ENCODE data around the gene PEX11G.
"Not testable (repeated sequence)": the region's sequence is repeated elsewhere in the genome, so short reads cannot be mapped to it uniquely, and the experiment has no call there.

Gene PEX11G

DNA sequence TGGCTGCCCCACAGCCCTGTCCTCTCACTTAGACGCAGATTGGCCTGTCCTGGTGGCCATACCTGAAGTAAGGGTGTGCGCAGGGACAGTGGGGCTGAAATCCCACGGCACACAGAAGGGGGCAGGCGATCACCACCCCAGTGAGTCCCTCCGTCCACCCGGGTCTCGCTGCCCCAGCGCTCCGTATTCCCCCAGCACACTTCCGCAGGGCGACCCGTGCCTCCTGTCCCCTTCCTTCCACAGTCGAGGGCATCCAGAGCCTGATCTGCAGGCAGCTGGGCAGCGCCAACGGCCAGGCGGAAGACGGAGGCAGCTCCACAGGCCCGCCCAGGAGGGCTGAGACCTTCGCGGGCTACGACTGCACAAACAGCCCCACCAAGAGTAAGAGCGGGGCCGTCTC, 25.3 kb downstream of the PEX11G start:
- no peak for DNase-seq (ENCODE audit: low read depth)

DNA sequence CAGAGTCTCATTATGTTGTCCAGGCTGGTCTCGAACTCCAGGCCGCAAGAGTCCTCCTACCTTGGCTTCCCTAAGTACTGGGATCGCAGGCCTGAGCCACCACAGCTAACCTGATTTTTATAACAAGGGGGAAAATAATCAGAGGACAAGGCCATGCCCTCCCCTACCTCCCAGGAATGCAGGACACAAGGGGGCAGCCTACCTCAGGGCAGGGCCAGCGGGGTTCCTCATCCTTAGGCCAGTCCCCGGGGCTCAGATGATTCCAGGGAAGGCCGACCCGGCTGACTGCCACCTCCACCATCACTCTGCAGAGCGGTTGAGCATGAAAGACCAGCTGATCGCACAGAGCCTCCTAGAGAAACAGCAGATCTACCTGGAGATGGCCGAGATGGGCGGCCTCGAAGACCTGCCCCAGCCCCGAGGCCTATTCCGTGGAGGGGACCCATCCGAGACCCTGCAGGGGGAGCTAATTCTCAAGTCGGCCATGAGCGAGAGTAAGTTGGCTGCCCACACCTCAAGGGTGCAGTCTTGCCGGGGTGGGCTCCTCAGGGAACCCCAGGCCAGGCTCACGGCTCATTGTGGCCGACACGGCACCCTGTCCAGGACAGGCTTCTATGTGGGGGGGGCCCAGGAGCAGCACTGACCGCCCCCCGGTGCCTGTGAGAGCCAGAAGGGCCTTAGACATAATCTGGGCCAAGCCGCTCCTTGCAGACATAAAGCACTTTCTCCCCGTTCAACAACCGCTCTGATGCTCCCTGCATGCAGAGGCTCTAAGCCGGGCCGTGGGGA, 26.8 kb downstream of the PEX11G start:
- no peak for DNase-seq (ENCODE audit: low read depth)

DNA sequence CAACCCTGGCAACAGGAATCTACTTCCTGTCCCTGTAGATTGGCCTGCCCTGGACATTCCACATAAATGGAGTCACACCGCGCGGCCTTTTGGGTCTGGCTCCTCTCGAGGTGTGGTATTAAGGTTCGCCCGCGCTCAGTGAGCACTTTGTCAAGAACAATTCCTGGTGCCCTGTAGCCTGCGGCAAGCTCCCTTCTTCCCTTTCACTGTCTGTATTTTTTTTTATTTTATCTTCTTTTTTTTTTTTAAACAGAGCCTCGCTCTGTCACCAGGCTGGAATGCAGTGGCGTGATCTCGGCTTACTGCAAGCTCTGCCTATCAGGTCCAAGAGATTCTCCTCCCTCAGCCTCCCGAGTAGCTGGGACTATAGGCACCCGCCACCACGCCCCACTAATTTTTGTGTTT, 28.3 kb downstream of the PEX11G start:
- DNase-seq (ENCODE audit: low read depth), result no peak

DNA sequence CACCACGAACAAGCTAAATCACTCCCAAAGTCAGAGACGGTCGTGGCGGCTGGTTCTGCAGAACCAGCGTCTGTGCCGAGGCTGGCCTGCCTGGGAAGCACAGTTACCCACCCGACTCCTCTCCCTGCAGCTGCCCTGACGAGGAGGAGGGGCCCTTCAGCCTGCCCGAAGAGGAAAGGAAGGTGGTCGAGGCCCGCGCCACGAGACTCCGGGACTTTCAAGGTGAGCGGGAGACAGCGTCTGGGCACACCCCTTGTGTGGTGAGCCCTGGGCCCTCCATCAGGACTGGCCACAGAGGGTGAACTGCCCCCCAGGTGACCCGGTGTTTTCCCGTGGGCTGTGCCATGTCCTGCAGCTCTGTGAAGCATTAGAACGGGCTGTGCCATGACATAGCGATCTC, 29.1 kb downstream of the PEX11G start:
- no peak for DNase-seq (ENCODE audit: low read depth)

DNA sequence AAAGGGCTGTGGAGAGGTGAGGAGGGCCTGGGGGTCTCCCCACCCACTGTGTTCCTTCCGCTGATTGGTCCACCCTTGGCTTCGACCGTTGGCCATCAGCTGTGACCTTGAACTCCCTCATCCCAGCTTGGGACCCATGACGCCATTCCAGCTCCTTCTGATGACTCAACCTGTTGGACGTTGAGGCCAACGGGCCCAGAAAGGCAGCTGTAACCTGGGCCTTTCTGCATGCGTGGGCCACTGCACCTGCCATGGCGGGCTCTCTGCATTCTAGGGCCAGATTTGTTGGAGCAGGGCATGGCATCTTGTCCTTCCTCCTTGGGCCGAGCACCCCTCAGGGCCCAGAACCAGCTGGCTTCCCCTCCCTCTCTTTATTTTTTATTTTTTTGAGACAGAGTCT, 30.2 kb downstream of the PEX11G start:
- DNase-seq (ENCODE audit: low read depth), result no peak

DNA sequence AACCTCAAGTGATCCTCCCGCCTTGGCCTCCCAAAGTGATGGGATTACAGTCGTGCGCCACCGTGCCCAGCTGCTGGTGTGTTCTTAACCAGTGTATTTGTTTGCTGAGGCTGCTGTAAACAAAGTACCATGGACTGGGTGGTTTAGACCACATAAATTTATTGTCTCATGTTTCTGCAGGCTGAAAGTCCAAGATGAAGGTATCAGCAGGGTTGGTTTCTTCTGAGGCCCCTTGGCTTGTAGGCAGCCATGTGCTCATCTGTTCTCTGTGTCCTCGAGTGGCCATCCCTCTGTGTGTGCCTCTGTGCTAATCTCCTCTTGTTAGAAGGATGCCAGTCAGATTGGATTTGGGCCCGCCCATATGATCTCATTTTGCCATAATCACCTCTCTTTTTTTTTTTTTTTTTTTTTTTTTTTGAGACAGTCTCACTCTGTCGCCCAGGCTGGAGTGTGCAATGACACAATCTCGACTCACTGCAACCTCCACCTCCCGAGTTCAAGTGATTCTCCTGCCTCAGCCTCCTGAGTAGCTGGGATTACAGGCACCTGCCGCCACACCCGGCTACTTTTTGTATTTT, 31.8 kb downstream of the PEX11G start:
- DNase-seq (ENCODE audit: low read depth), result no peak

DNA sequence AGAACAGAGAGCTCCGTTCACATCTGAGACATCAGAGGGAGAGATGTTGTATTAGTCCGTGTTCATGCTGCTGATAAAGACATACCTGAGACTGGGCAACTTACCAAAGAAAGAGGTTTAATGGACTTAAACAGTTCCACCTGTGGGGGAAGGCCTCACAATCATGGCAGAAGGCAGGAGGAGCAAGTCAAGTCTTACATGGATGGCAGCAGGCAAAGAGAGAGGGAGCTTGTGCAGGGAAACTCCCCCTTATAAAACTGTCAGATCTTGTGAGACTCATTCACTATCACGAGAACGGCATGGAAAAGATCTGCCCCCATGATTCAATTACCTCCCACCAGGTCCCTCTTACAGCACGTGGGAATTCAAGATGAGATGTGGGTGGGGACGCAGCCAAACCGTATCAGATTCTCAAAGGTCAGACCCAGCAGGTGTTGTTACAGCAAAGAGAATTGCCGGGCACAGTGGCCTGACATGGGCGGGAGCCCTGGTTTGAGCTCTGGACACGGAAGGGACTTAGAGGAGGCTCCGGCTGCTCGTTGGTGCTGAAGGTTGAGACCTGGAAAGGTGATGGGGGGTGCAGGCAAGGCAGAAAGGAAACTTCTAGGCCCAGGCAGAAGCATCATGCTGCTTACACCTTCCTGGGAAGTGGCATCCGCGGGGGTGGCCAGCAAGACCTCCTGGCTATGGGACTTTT, 33.1 kb downstream of the PEX11G start:
- no peak for DNase-seq (ENCODE audit: low read depth)

DNA sequence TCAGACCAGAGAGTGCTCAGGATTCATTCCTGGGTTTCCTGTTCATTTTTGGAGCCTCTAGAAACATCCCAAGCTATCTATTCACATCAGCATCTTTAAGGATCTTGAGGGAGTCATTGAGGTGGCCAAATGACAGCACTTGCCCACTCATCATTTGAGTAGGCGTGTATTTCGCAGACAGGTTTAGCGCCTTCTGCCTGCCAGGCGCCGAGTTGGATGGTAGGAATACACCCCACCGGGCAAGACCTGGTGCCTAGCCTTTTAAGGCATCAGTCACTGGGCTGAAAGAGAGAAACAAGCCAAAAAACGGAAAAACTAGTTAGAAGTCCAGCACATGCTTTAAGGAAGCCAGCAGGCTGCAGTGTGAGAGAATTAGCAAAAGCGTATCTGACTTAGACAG, 33.8 kb downstream of the PEX11G start:
- DNase-seq (ENCODE audit: low read depth), result no peak

DNA sequence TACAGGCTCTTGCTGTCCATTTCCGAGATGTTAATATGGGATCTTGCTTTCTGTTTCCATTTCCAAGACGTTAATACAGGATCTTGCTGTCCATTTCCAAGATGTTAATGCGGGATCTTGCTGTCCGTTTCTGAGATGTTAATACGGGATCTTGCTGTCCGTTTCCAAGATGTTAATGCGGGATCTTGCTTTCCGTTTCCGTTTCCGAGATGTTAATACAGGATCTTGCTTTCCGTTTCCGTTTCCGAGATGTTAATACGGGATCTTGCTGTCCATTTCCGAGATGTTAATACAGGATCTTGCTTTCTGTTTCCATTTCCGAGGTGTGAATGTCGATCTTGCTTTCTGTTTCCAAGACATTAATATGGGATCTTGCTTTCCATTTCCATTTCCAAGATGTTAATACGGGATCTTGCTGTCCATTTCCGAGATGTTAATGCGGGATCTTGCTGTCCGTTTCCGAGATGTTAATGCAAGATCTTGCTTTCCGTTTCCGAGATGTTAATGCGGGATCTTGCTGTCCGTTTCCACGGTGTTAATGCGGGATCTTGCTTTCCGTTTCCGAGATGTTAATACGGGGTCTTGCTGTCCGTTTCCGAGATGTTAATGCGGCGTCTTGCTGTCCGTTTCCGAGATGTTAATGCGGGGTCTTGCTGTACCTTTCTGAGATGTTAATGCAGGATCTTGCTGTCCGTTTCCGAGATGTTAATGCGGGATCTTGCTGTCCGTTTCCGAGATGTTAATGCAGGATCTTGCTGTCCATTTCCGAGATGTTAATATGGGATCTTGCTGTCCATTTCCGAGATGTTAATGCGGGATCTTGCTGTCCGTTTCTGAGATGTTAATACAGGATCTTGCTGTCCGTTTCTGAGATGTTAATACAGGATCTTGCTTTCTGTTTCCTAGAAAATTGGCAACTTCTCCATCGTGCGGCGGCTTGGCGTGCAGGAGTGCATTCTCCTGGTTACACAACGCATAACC, 38.3 kb downstream of the PEX11G start:
- no peak for DNase-seq (ENCODE audit: low read depth)

DNA sequence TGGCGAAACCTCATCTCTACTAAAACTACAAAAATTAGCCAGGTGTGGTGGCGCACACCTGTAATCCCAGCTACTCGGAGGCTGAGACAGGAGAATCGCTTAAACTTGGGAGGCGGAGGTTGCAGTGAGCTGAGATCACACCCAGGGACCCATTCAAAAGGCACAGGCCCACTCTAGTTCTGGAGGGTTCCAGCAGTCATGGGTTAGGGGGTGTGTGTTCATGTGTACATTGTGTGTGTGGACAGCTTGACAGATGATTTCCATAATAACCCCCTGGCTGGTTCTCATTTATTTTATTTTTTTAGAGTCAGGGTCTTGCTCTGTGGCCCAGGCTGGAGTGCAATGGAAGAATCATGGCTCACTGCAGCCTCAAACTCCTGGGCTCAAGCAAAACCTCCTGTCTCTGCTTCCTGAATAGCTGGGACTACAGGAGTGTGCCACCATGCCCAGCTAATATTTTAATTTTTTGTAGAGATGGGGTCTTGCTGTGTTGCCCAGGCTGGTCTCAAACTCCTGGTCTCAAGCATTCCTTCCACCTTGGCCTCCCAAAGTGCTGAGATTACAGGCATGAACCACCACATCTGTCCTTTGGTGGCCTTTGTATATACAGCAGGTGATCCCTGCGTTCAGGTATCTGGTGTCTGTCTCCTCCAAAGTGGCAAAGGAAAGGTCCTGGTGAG, 39.3 kb downstream of the PEX11G start:
- not testable (repeated sequence) for DNase-seq (ENCODE audit: low read depth)

DNA sequence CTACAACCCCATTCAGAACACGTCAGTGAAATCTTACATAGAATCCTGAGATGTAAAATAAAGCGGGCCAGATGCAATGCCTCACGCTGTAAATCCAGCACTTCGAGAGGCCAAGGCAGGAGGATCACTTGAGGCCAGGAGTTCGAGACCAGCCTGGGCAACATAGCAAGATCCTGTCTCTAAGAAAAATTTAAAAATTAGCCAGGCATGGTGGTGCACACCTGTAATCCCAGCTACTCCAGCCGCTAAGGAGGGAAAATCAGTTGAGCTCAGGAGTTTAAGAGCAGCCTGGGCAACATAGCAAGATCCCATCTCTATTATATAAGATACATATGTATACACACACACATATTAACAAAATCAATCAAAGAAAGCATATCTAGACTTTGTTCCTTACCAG, 41.2 kb downstream of the PEX11G start:
- no peak for DNase-seq (ENCODE audit: low read depth)

DNA sequence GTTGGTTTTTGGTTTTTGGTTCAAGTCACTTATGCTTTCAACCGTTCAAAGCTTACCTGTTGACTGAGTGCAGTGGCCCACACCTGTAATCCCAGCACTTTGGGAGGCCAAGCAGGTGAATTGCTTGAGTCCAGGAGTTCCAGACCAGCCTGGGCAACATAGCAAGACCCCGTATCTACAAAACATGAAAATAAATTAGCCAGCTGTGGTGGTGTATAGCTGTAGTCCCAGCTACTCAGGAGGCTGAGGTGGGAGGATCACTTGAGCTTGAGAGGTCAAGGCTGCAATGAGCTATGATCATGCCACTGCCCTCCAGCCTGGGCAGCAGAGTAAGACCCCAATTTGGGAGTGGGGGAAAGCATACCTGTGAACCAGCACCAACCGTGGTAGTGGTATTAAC, 43.7 kb downstream of the PEX11G start:
- no peak for DNase-seq (ENCODE audit: low read depth)

DNA sequence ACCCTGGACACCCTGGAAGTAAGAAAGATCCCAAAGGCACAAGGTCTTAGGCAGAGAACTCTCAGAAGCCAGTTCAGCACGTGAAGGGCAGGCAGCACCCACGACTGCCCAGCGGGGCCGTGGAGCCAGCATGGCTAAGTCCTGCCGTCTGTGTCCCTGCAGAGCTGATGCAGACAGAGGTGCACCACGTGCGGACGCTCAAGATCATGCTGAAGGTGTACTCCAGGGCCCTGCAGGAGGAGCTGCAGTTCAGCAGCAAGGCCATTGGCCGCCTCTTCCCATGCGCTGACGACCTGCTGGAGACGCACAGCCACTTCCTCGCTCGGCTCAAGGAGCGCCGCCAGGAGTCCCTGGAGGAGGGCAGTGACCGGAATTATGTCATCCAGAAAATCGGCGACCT, 44.8 kb downstream of the PEX11G start:
- no peak for DNase-seq (ENCODE audit: low read depth)

DNA sequence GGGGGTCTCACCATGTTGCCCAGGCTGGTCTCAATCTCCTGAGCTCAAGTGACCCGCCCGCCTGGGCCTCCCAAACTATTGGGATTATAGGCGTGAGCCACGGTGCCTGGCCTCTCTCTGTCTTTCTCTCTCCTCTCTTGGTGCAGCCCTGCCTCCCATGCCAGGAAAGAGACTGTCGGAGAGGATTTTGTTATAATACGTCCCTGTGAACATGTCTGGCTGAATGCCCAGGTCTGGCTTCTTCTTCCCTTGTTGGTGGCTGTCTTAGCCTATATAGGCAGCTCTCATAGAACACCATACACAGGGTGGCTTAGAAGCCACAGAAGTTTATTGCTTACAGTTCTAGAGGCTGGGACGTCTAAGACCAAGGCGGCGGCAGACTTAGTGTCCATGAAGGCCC, 46.4 kb downstream of the PEX11G start:
- DNase-seq (ENCODE audit: low read depth), result no peak

DNA sequence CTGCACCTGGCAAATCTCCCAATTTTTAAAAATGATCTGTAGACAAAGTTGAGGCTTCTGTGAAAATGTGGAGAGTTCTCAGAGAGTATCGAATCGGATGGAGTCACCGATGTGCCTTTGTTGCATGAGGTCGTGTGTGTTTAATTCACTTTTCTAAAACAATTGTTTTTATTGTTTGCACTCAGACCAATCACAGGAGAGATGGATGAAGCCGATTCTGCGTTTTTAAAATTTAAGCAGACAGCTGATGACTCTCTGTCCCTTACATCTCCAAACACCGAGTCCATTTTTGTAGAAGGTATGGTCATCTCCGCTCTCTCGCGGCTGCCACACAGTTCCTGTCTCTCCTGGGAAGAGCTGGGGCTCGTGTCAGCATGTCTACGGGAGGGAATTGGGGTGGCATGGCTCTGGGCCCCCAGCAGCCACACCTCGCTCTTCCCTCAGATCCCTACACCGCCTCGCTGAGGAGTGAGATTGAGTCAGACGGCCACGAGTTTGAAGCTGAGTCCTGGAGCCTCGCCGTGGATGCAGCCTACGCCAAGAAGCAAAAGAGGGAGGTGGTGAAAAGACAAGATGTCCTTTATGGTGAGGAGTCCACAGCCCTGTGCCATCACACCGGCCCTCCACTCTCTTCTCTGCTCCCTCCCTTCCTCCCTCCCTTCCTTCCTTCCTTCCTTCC, 47.2 kb downstream of the PEX11G start:
- no peak for DNase-seq (ENCODE audit: low read depth)

DNA sequence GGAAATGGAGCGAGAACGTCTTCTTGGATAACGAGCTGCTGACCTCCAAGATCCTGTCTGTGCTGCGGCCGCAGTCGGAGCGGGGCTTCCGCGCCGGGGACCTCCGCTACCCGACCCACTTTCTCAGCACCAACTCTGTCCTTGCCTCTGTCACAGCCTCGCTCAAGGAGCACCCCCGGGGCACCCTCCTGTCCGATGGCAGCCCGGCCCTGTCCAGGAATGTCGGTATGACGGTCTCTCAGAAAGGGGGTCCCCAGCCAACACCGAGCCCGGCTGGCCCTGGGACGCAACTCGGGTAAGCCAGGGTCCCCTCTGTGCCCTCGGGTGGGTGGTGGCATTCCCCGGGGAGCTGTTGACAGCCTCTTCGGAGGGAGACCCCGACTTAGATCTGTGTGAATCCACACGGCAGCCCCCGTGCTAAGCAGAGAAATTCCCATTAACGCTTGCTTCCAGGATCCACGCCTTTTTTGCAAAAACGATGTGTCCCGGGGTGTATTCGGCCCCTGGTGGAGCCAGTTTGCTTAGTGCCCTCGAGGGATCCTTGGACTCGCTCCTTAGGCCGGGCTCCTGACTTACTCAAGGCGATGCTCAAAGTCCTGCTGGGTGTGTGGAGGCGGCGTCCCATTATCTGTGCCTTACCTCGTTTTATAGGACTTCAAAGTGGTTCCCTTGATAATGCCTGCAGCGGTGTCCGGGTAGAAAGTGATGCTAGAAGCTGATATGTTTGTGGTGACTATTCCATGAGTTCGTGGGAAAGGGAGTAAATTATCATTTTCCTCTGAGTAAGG, 48.5 kb downstream of the PEX11G start:
- DNase-seq (ENCODE audit: low read depth), result no peak

DNA sequence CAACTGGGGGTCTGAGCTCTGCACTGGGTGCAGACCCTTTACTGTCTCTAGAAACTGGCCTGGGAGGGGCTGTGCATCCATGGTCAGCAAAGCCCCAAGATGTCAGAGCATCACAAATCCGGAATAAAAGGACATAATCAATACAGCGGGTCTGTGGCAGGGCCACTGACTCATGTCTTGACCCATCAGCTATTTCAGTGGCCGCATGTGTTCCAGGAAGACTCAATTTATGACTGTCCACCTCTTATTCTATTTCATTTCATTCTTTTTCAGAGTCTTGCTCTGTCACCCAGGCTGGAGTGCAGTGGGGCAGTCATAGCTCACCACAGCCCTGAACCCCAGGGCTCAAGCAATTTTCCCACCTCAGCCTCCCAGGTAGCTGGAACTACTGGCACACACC, 53.2 kb downstream of the PEX11G start:
- no peak for DNase-seq (ENCODE audit: low read depth)

DNA sequence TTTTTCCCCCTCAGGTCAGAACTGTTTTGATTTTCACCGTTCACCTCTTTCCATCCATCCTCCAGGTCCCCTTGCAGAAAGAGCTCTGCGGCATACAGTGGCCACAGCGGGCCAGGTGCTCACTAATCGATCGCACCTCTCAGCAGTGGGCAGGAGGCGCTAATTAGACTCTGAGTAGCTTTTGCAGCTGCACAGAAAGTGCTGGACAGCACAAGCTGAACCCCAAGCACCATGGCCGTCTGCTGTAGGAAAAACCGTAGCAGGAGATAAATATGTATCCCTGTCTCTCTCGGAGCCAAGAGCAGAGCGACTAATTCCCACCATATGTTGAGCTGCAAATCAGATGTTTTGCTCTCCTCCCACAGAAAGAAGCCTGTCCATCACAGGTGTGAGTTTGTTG, 54.4 kb downstream of the PEX11G start:
- no peak for DNase-seq (ENCODE audit: low read depth)

DNA sequence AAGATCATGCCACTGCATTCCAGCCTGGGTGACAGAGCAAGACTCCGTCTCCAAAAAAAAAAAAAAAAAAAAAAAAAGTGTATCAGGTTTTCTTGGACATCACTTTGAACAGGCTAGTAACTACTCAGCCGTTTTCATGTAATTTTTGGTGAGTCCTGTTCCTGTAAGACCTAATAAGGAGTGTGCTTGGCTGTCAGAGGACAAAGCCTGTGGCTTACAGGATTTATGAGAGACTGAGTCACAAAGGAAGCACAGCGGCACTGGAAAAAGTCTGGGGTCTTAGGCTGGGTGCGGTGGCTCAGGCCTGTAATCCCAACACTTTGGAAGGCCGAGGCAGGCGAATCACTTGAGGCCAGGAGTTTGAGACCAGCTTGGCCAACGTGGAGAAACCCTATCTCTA, 55.4 kb downstream of the PEX11G start:
- DNase-seq (ENCODE audit: low read depth), result not testable (repeated sequence)

DNA sequence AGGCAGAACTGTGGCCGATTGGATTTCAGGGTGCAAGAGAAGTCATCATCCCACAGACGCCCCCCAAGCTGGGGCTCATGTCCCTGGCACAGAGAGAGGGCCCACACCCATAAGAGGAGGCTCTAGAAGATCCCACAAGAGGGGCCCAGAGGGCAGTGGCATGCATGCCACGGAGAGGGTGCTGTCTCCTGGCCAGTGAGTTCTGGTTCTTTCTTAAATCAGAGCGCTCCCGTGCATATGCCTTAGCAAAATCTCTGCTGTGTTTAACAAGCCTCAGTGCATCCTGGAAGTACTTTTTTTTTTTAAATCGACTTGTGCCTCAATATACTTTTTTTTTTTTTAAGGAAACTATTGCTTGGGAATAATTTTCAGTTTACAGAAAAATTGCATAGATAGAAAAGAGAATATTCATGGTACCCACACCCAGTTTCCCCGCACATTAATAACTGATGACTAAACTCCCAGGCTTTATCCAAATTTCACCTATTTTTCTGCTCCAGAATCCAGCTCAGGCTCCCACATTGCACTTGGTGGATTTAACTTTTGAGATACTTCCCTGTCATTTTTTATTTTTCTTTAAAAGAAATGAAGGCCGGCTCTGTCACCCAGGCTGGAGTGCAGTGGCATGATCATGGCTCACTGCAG, 59.1 kb downstream of the PEX11G start:
- DNase-seq (ENCODE audit: low read depth), result no peak

Measured in GM04503 (cell line).